ENCODE results near the gene JTB.
A peak's percentile ranks its signal among the peaks of the same experiment; 100 is the strongest.

The JTB gene

GRCh38 chr1:153978274-153978909 lies 918 bp upstream of the JTB start:
- no peak for DNase-seq (ENCODE audit: low read depth)

GRCh38 chr1:153976819-153977249 lies 640 bp downstream of the JTB start:
- no peak for DNase-seq (ENCODE audit: low read depth)

- DNase-seq (ENCODE audit: low read depth), result no peak
Observed at GRCh38 chr1:153973525-153973924, 3.9 kb downstream of the JTB start.

- no peak for DNase-seq (ENCODE audit: low read depth)
Observed at GRCh38 chr1:153973071-153973470, 4.4 kb downstream of the JTB start.

- no peak for DNase-seq (ENCODE audit: low read depth)
Observed at GRCh38 chr1:153970346-153970745, 7.1 kb downstream of the JTB start.

- no peak for DNase-seq (ENCODE audit: low read depth)
Observed at GRCh38 chr1:153968972-153969371, 8.5 kb downstream of the JTB start.

- DNase-seq (ENCODE audit: low read depth), result no peak
Observed at GRCh38 chr1:153968408-153968807, 9.1 kb downstream of the JTB start.

- no peak for DNase-seq (ENCODE audit: low read depth)
Observed at GRCh38 chr1:153968000-153968363, 9.5 kb downstream of the JTB start.

GRCh38 chr1:153967107-153967999 lies 10.1 kb downstream of the JTB start, which contains the start of gene CREB3L4:
Gene CREB3L4 (plus strand): TSS chr1:153967902. CDS start chr1:153968526, 624 bp downstream.
- peak; percentile 80 for DNase-seq (ENCODE audit: low read depth)

- DNase-seq (ENCODE audit: low read depth), result no peak
Observed at GRCh38 chr1:153963850-153964331, 13.6 kb downstream of the JTB start.

- peak; percentile 95 for DNase-seq (ENCODE audit: low read depth)
Observed at GRCh38 chr1:153963030-153963849, 14.2 kb downstream of the JTB start, which contains the start of gene SLC39A1. Gene SLC39A1 (minus strand): TSS chr1:153963537. CDS start chr1:153962715, 822 bp downstream.

- DNase-seq (ENCODE audit: low read depth), result no peak
Observed at GRCh38 chr1:153962088-153963029, 15.1 kb downstream of the JTB start.

- DNase-seq (ENCODE audit: low read depth), result no peak
Observed at GRCh38 chr1:153961421-153961820, 16.1 kb downstream of the JTB start.

GRCh38 chr1:153960206-153960605 lies 17.3 kb downstream of the JTB start:
- no peak for DNase-seq (ENCODE audit: low read depth)

GRCh38 chr1:153959454-153959853 lies 18.0 kb downstream of the JTB start:
- DNase-seq (ENCODE audit: low read depth), result no peak

- DNase-seq (ENCODE audit: low read depth), result no peak
Observed at GRCh38 chr1:153958961-153959260, 18.6 kb downstream of the JTB start.

GRCh38 chr1:153958111-153958960 lies 19.1 kb downstream of the JTB start, which contains the start of gene CRTC2:
Gene CRTC2 (minus strand): TSS chr1:153958612. CDS start chr1:153958497, 115 bp downstream.
- peak; percentile 97 for DNase-seq (ENCODE audit: low read depth)

GRCh38 chr1:153957744-153958110 lies 19.7 kb downstream of the JTB start:
- peak; percentile 28 for DNase-seq (ENCODE audit: low read depth)

- DNase-seq (ENCODE audit: low read depth), result no peak
Observed at GRCh38 chr1:153956997-153957715, 20.3 kb downstream of the JTB start.

- DNase-seq (ENCODE audit: low read depth), result no peak
Observed at GRCh38 chr1:153954826-153955225, 22.6 kb downstream of the JTB start.

All from T-helper 22 cell (primary cell).